Astrocyte (in vitro differentiated cells and primary cell): Measurements from ENCODE around the gene PTPRM. TPM values are rescaled to one million over a fixed set of nuclear protein-coding genes. Genes with fewer than 3 reads are reported as not detected.

Source experiments
- DNase-seq: peaks from one replicate; pipeline ENCODE4 v3.0.0-alpha.2; 2010; ENCODE audit warnings: low read depth
- FAIRE-seq: peaks from 2 replicates; lab custom pipeline; 2011; peaks lifted over from hg19 to GRCh38; lab: Jason Lieb, UNC
- H2AFZ ChIP-seq: 2 replicates; pipeline ENCODE4 v1.6.0; 2012; ENCODE audit warnings: low read depth, low read length, inconsistent platforms
- H3K27ac ChIP-seq: 2 replicates; pipeline ENCODE4 v1.5.1; 2011; ENCODE audit warnings: low read depth, low read length, inconsistent platforms
- H3K27me3 ChIP-seq: 2 replicates; pipeline ENCODE4 v1.6.0; 2011; ENCODE audit warnings: low read length, inconsistent platforms; ENCODE audit not compliant: insufficient read depth
- H3K36me3 ChIP-seq: 2 replicates; pipeline ENCODE4 v1.5.1; 2011; ENCODE audit warnings: low read length, inconsistent platforms; ENCODE audit not compliant: insufficient read depth
- H3K4me1 ChIP-seq: 2 replicates; pipeline ENCODE4 v1.5.1; 2011; ENCODE audit warnings: low read length, inconsistent platforms; ENCODE audit not compliant: insufficient read depth
- H3K4me2 ChIP-seq: 2 replicates; pipeline ENCODE4 v1.6.0; 2012; ENCODE audit warnings: low read length, inconsistent platforms
- H3K4me3 ChIP-seq: 2 replicates; pipeline ENCODE4 v1.5.1; 2011; ENCODE audit warnings: low read depth, mild to moderate bottlenecking, low read length, inconsistent platforms; ENCODE audit not compliant: insufficient read depth
- H3K79me2 ChIP-seq: 2 replicates; pipeline ENCODE4 v1.6.0; 2012; ENCODE audit warnings: mild to moderate bottlenecking, low read length, inconsistent platforms; ENCODE audit not compliant: insufficient read depth
- H3K9ac ChIP-seq: 2 replicates; pipeline ENCODE4 v1.6.0; 2012; ENCODE audit warnings: mild to moderate bottlenecking, low read length, inconsistent platforms
- H3K9me3 ChIP-seq: 2 replicates; pipeline ENCODE4 v1.5.1; 2012; ENCODE audit warnings: low read depth, mild to moderate bottlenecking, low read length, inconsistent platforms; ENCODE audit not compliant: insufficient read depth
- H4K20me1 ChIP-seq: 2 replicates; pipeline ENCODE4 v1.6.0; 2012; ENCODE audit warnings: low read length, inconsistent platforms; ENCODE audit not compliant: insufficient read depth
- H3K27ac Mint-ChIP-seq: one replicate; pipeline ENCODE4 v1.8.0; 2021; ENCODE audit warnings: mild to moderate bottlenecking, mixed read lengths; ENCODE audit not compliant: unreplicated experiment
- H3K27me3 Mint-ChIP-seq: one replicate; pipeline ENCODE4 v1.8.0; 2021; ENCODE audit warnings: low read depth, mixed read lengths; ENCODE audit not compliant: unreplicated experiment
- H3K36me3 Mint-ChIP-seq: one replicate; pipeline ENCODE4 v1.8.0; 2021; ENCODE audit warnings: low read depth, mixed read lengths; ENCODE audit not compliant: unreplicated experiment
- H3K4me1 Mint-ChIP-seq: one replicate; pipeline ENCODE4 v1.8.0; 2021; ENCODE audit warnings: low read depth, mixed read lengths; ENCODE audit not compliant: unreplicated experiment
- H3K4me3 Mint-ChIP-seq: one replicate; pipeline ENCODE4 v1.8.0; 2021; ENCODE audit warnings: mild to moderate bottlenecking, moderate library complexity, mixed read lengths; ENCODE audit not compliant: unreplicated experiment
- H3K9me3 Mint-ChIP-seq: one replicate; pipeline ENCODE4 v1.8.0; 2021; ENCODE audit warnings: mild to moderate bottlenecking, mixed read lengths; ENCODE audit not compliant: unreplicated experiment
- EZH2 ChIP-seq: IDR thresholded peaks from 2 replicates; pipeline ENCODE4 v1.6.1; 2012; ENCODE audit warnings: mild to moderate bottlenecking, low read length, inconsistent platforms; ENCODE audit not compliant: insufficient read depth
- total RNA-seq: library from RNA; stranded (reverse); gene quantifications from 2 replicates; pipeline ENCODE4 v1.2.1, GENCODE V29; 2021
- TF ChIP-seq, protein P1 (sequence below): IDR thresholded peaks from 2 replicates; pipeline ENCODE4 v1.5.1; 2011; ENCODE audit warnings: low read depth, mild to moderate bottlenecking, inconsistent platforms, low read length, moderate library complexity; ENCODE audit not compliant: insufficient read depth

PTPRM gene
- total RNA-seq, 1 donor from 2014 or later = 59.6 TPM

DNA sequence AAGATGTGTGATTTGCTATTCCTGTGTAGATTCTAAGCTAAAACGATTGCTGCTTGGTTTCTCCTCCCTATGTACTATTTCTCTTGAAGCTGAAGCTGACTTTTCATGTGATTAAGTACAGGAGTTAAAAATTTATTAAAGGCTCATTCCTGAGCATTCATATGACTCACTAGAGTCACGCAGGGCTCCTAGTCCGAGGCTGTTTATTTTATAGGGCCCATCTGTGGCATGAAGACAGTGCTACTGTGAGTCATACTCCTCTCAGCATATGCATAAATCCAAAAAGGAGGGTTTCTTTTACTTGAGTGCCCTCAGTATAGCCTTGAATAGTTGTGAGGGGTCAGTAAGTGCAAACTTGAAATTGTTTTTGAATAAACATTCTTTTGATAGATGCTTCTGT lies 378.8 kb downstream of the PTPRM start:
- DNase-seq (peak; percentile 92), FAIRE-seq (peak; percentile 76)
- peak overlapping the region; percentile 22 for H3K27ac Mint-ChIP-seq
- H3K4me3 Mint-ChIP-seq = no peak overlapping the region
- peak overlapping the region; percentile 74 for H3K27ac ChIP-seq
- no peaks in the 10 kb centered on the region for H4K20me1 ChIP-seq
- no peaks in the 10 kb centered on the region for H3K9me3 ChIP-seq
- H3K9ac ChIP-seq = no peak overlapping the region
- no peaks in the 10 kb centered on the region for H3K27me3 Mint-ChIP-seq
- peaks cover 2% of the 10 kb centered on the region for H3K9me3 Mint-ChIP-seq
- H3K4me2 ChIP-seq = peak overlapping the region; percentile 81
- no peaks in the 10 kb centered on the region for H3K79me2 ChIP-seq
- no peak overlapping the region for H2AFZ ChIP-seq
- no peak for TF ChIP-seq EZH2
- TF ChIP-seq, protein P1, sequence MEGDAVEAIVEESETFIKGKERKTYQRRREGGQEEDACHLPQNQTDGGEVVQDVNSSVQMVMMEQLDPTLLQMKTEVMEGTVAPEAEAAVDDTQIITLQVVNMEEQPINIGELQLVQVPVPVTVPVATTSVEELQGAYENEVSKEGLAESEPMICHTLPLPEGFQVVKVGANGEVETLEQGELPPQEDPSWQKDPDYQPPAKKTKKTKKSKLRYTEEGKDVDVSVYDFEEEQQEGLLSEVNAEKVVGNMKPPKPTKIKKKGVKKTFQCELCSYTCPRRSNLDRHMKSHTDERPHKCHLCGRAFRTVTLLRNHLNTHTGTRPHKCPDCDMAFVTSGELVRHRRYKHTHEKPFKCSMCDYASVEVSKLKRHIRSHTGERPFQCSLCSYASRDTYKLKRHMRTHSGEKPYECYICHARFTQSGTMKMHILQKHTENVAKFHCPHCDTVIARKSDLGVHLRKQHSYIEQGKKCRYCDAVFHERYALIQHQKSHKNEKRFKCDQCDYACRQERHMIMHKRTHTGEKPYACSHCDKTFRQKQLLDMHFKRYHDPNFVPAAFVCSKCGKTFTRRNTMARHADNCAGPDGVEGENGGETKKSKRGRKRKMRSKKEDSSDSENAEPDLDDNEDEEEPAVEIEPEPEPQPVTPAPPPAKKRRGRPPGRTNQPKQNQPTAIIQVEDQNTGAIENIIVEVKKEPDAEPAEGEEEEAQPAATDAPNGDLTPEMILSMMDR = no peak
- no peaks in the 10 kb centered on the region for H3K27me3 ChIP-seq
- H3K36me3 Mint-ChIP-seq = peaks cover 2% of the 10 kb centered on the region
- peaks cover 23% of the 10 kb centered on the region for H3K4me1 ChIP-seq
- H3K36me3 ChIP-seq = no peaks in the 10 kb centered on the region
- H3K4me1 Mint-ChIP-seq = peaks cover 23% of the 10 kb centered on the region
- no peak overlapping the region for H3K4me3 ChIP-seq

GRCh38 chr18:7946734-7947377 lies 379.7 kb downstream of the PTPRM start:
- peak overlapping the region; percentile 74 for H3K27ac ChIP-seq
- H3K79me2 ChIP-seq = no peaks in the 10 kb centered on the region
- H3K27me3 ChIP-seq = no peaks in the 10 kb centered on the region
- H3K4me1 ChIP-seq = peaks cover 27% of the 10 kb centered on the region
- FAIRE-seq (peak; percentile 26), DNase-seq (peak; percentile 74)
- no peaks in the 10 kb centered on the region for H3K27me3 Mint-ChIP-seq
- peak overlapping the region; percentile 31 for H2AFZ ChIP-seq
- H3K4me2 ChIP-seq = peak overlapping the region; percentile 81
- H4K20me1 ChIP-seq = no peaks in the 10 kb centered on the region
- peak overlapping the region; percentile 38 for H3K4me3 ChIP-seq
- H3K36me3 ChIP-seq = no peaks in the 10 kb centered on the region
- peak overlapping the region; percentile 97 for H3K27ac Mint-ChIP-seq
- H3K4me1 Mint-ChIP-seq = peaks cover 24% of the 10 kb centered on the region
- H3K36me3 Mint-ChIP-seq = peaks cover 4% of the 10 kb centered on the region
- peaks cover 2% of the 10 kb centered on the region for H3K9me3 Mint-ChIP-seq
- H3K9ac ChIP-seq = peak overlapping the region; percentile 49
- TF ChIP-seq EZH2 = no peak
- TF ChIP-seq, protein P1 = no peak
- H3K9me3 ChIP-seq = no peaks in the 10 kb centered on the region
- peak overlapping the region; percentile 85 for H3K4me3 Mint-ChIP-seq
